Measurements from ENCODE around the gene AHCYL2. TPM values are rescaled to one million over a fixed set of nuclear protein-coding genes. Genes with fewer than 3 reads are reported as not detected.
"Not testable (repeated sequence)": the region's sequence is repeated elsewhere in the genome, so short reads cannot be mapped to it uniquely, and the experiment has no call there.

Gene AHCYL2
- total RNA-seq, 1 experiment from 2014 or later, result 22.0 TPM

DNA sequence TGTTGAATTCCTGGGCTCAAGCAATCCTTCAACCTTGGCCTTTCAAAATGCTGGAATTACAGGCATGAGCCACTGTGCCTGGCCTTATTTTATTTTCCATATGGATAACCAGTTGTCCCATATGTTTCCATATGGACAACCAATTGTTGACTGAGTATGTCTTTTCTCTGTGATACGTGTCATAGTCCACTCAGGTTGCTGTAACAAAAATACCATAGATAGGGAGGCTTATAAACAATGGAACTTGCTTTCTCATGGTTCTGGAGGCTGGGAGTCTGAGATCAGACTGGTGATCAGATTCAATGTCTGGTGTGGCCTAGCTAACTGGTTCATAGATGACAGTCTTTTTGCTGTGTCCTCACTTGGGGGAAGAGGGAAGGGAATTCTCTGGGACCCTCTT, 19.4 kb downstream of the AHCYL2 start:
- DNase-seq (ENCODE audit: low read depth), result no peak

DNA sequence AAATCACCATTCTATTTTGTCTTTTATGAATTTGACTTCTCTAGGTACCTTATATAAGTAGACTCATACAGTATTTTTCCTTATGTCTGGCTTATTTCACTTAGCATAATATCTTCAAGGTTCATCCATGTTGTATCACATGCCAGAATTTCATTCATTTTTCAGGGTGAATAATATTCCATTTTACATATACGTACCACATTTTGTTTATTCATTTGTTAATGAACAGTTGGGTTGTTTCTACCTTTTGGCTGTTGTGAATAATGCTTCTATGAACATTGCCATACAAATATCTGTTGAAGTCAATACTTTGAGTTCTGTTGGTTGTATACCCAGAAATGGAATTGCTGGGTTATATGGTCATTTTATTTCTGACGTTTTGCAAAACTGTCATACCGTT, 20.7 kb downstream of the AHCYL2 start:
- DNase-seq (ENCODE audit: low read depth), result no peak

DNA sequence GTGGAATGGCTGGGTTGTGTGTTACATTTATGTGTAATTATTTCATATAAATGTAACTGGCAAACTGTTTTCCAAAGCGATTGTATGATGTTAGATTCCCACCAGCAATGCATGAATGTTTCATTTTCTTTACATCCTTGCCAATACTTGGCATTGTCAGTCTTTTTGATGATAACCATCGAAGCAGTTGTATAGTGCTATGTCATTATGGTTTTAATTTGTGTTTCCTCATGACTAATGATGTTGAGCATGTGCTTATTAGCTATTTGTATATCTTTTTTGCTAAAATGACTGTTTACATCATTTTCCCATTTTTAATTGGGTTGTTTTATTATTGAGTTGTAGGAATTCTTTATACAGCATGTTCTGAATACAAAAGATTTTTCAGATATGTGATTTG, 22.3 kb downstream of the AHCYL2 start:
- DNase-seq (ENCODE audit: low read depth), result no peak

DNA sequence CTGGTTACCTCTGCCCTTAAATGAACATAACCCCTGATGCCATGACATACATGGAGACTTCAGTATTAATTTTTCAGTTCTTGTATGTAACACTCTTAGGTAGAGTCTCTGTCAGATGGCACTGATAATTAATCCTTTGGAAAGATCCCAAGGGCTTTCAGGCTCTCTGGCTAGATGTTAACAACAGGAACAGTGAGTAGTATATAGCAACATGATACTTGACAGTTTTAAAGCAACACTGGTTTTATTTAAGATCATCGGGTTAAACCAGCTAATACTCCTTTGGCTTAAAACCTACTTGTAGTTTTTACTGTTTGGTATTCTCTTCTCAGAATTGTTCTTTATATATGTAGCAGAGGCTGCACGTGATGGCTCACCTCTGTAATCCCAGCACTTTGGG, 27.3 kb downstream of the AHCYL2 start:
- DNase-seq (ENCODE audit: low read depth), result no peak

DNA sequence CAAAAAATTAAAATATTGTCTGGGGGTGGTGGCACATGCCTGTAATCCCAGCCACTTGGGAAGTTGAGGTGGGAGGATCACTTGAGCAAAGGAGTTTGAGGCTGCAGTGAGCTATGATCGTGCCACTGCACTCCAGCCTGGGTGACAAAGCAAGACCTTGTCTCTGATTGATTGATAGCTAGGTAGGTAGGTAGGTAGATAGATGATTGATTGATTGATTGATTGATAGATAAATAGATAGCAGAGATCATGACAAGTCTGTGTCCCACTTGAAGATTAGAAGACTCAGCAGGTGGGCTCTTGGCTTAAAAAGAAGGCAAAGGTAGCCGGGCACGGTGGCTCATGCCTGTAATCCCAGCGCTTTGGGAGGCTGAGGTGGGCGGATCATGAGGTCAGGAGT, 27.8 kb downstream of the AHCYL2 start:
- DNase-seq (ENCODE audit: low read depth), result not testable (repeated sequence)

DNA sequence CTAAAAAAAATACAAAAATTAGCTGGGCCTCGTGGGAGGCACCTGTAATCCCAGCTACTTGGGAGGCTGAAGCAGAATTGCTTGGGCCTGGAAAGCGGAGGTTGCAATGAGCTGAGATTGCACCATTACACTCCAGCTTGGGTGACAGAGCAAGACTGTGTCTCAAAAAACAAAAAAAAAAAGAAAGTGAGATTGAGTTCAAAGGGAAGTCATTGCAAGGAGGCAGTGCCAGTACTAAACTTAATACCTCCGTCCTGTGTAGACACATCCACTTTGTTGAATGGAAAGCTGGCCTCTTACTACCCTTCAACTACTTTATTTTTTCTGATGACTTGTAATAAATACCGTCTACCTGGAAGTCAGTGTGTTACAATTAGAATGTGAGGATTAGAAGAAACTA, 31.0 kb downstream of the AHCYL2 start:
- DNase-seq (ENCODE audit: low read depth), result no peak

DNA sequence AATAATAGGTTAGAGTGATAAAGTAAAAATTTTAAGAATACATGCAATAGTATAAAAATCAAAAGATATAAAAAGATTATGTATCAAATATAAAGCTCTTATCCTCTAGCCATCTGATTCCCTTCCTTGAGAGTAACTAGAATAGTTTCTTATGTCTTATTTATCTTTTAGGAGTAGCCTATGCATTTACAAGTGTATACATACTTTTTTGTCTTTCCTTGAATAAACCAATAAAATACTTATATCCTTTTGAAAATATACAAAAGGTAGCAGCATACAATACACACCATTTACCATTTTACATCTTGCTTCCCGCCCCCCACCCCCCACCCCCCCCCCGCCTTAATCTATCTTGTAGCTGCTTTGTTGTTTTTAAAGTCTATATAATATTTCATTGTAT, 31.4 kb downstream of the AHCYL2 start:
- DNase-seq (ENCODE audit: low read depth), result no peak

DNA sequence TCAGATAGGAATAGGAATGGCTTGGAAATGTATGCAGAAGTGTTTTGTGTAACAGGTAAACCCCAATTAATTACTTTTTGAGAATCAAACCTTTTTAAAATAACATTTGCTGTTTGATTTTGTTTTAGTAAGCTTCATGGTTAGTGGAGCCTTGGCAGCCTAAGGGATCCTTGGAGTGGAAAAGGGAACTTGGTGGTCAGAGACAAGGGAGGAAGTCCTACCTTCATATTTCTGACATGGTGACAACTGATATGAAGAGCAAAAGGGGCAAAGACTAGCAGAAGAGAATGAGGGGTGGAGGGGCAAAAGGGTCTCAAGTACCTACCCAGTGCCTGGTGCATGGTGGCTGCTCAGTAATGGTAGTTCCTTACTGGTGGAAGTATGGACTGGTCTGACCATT, 32.3 kb downstream of the AHCYL2 start:
- no peak for DNase-seq (ENCODE audit: low read depth)

DNA sequence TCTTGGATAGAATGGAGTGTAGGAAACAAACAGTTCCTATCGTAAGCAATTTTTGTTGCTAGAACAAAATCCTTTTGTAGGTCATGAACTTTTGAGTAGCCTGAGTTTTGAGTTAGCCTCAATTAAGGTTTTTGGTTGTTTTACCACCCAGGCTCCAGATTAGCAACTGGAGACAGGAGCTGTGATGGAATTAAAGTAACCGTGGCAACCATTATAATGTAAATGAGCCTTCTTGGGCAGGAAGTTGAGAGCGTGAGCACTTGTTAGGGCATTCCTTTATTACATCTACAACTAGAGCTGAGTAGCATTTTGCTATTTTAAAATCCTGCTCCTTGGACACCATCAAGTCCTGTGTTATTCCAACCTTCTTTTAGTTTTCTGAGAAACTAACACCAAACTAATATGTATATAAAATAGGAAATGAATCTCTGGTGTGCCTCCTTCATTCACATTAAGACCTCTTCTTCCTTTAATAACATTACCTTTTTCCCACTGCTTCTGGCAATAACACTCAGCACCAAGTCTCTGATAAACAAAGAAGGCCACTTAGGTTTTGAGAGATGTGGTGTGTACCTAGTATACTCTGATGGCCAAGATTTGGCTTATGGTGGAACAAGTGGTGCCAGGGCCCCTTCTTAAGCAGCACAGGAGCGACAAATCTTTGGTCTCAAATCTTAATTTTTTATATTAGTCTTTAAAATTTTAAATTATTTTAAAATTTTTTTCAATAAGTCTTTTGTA, 34.0 kb downstream of the AHCYL2 start:
- peak; percentile 46 for DNase-seq (ENCODE audit: low read depth)

DNA sequence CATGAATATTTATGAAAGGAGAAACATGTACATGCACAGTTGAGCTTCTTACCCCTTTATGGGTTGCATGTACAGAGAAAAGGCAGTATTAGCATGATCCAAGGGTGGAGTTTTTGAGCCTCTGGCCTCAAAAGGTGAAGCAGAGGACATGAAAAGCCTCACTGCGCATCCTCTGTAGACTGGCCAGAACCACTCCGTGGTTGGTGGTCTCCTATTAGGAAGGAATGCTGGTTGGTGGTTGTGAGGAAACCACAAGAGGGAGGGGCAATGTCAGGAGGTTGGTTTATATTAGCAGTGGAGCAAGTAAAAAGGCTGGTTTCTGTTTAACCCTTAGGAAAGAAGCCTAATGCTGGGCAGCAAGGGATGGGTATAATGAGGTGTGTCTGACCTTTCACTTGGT, 37.5 kb downstream of the AHCYL2 start:
- DNase-seq (ENCODE audit: low read depth), result peak; percentile 54

DNA sequence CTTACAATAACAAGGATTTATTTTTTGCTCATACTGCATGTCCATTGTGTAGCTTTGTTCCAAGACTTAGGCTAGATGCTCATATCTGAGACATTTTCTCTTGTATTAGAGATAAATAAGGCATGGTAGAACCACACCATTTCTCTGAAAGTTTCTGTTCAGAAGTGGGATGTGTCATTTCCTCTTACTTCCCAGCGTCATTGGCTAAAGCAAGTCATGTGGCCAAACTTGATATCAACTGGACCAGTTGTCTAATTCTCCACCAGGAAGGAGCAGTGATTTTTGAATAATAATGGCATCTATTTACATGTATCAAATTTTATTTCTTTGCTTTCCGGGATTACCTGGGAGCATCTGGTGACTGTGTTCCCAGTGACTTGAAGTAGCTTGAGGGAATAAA, 38.3 kb downstream of the AHCYL2 start:
- DNase-seq (ENCODE audit: low read depth), result no peak

DNA sequence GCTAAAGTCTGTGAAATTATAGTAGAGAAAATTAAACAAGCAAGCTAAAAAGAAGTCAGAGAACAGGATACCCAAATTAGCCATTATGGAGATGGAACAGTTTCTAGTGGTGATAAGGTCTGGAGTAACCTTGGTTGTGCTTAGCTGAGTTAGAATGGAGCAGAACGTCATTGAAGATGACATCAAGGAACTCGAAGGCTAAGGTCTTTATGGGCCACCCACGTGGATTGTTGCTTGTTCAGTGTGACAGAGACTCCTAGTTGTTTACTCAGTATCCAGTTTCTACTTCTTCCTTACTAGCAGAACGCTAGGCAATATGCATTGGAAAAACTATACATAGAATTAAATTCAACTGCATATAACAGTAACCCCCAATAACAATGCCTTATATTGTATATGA, 39.7 kb downstream of the AHCYL2 start:
- no peak for DNase-seq (ENCODE audit: low read depth)

DNA sequence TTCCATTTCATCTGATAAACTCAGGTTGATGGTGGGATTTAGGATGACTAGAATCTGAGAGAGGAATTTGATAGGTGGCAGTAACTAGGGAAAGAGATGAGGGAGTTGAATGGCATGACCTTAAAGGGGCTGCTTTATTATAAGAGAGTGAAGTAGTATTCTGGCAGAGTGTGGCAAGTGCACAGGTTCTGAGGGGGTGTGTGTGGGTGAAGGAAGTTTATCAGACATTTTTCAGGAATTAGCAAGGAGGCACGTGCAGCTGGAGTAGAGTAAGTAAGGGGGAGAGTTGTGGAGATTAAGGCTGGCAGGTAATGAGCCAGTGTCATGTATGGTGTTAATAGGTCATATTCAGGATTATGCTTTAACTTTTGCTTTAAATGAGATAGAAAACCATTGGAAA, 40.5 kb downstream of the AHCYL2 start:
- no peak for DNase-seq (ENCODE audit: low read depth)

DNA sequence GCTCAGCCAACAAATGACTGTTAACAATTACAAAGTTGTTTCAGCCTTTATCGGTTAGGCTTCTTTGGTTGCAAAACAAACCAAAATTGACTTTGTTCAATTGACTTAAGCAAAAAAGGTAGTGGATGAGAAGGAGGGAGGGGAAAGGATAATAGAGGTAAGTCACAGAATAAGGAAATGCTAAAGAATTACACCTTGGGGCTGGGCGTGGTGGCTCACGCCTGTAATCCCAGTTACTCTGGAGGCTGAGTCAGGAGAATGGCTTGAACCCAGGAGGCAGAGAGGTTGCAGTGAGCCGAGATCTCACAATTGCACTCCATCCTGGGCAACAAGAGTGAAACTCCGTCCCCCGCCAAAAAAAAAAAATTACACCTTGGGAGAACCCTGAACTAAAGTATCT, 41.4 kb downstream of the AHCYL2 start:
- no peak for DNase-seq (ENCODE audit: low read depth)

DNA sequence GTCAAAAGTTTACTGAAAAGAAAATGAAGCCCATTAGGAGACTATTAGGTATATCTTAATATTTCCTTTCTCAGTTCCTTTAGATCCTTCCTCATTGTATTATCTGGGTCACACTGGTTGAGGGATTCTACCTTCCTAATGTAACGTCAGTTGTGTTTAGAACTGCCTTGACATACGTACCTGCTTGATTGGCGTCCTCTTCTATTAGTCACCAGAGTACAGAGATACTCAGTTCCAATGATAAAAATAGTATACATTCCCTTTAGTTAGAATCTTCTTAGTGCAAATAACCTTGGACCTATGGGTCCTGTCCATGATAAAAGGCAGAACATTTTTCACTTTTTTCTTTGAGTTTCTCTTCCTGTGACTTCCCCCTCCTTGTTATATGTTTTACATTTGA, 45.2 kb downstream of the AHCYL2 start:
- DNase-seq (ENCODE audit: low read depth), result no peak

DNA sequence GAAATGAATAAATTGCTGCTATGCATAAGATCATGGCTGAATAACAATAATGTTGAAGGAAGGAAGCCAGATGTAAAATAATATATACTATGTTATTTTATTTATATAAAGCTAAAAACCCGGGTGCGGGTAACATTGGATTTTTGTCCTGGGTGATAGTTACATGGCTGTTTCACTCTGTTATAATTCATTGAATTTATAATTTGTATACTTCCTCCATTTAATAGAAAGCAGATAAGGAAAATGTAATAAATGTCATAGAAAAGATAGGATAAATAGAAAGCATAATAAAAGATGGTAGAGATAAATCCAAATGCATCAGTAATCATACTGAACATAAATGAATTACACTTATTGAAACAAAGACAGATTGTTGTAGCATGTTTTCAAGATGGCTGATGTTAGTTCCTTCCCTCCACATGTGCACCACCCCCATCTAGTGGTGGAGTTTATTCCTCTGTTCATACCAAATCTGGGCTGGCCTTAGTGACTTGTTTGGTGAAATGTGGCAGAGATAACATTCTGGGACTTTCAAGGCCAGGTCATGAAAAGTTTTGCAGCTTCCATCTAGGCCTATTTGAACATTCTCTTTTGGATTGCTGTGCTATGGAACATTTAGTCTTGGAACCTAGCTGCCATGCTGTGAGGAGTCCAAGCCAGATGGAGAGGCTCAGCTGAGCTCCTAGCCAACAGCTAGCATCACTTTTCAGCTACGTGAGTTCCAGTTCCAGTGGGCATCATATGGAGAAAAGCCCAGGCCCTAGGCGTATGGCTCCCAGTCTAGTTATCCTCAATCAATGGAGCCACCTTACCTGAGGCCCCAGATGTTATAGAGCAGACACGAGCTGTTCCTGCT, 46.9 kb downstream of the AHCYL2 start:
- DNase-seq (ENCODE audit: low read depth), result peak; percentile 77

DNA sequence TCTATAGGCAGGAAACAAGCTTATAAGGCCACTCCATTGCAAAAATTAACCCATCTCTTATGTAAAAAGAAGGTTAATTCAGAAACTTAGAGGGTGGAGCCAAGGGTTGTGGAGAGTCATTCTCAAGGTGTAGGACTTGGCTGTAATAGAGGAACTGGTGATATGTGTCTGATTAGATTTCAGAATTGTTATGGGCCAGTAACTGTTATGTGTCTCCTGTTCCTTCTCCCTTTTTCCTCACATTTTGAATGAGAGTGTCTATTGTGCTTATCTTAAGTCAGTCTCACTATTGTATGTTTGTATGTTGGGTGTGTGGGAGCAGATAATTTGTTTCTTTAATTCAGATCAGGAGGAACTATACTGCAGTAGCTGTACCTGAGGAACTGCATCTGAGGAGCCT, 49.1 kb downstream of the AHCYL2 start:
- DNase-seq (ENCODE audit: low read depth), result no peak

DNA sequence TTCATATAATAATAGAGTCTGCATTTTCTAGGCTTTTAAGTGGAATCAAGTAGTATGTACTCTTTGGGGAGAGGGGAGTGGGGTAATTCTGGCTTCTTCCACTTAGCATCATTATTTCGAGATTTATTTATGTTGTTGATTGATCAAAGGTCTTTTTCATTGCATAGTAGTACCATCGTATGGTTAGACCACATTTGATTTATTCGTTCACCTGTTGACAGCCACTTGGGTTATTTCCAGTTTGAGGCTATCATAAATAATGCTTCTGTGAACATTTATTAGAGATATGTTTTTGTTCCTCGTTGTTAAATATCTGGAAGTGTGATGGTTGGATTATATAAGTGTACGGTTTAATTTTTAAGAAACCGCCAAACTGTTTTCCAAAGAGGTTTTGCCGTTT, 52.8 kb downstream of the AHCYL2 start:
- DNase-seq (ENCODE audit: low read depth), result no peak

DNA sequence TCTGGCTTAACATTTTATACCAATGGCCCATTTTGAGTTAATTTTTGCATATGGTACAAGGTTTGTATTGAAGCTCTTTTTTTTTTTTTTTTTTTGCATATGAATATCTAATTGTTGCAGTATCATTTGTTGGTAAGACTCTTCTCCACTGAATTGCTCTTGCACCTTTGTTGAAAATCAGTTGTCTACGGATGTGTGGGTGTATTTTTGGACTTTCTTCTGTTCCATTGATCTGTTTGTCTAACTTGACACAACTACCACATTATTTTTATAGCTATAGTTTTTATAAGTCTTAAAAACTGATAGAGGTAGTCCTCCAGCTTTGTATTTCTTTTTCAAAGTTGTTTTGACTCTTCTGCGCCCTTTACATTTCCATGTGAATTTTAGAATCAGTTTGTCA, 53.9 kb downstream of the AHCYL2 start:
- no peak for DNase-seq (ENCODE audit: low read depth)

DNA sequence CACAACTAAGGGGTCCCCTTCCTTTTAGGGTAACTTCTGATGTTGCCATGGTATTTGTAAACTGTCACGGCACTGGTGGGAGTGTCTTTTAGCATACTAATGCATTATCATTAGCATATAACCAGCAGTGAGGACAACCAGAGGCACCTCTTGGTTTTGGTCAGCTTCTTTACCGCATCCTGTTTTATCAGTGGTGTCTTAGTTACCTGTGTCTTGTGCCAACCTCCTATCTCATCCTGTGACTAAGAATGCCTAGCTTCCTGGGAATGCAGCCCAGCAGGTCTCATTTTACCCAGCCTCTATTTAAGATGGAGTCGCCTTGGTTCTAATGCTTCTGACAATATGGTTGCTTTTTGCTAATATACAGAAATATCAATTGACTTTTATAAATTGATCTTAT, 54.9 kb downstream of the AHCYL2 start:
- DNase-seq (ENCODE audit: low read depth), result peak; percentile 52

DNA sequence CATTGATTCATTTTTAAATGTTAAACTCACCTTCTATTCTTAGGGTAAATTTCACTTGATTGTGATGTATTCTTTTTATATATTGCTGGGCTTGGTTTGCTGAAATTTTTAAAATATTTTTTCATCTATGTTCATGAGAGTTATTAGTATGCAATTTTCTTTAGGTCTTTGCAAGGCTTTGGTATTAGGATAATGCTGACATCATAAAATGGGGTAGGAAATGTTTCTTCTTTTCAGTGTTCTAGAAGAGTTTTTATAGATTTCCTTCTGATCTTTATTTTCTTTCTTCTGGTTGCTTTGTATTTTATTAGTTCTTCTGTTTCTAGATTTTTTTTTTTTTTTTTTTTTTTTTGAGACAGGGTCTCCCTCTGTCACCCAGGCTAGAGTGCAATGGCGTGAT, 56.3 kb downstream of the AHCYL2 start:
- DNase-seq (ENCODE audit: low read depth), result no peak

DNA sequence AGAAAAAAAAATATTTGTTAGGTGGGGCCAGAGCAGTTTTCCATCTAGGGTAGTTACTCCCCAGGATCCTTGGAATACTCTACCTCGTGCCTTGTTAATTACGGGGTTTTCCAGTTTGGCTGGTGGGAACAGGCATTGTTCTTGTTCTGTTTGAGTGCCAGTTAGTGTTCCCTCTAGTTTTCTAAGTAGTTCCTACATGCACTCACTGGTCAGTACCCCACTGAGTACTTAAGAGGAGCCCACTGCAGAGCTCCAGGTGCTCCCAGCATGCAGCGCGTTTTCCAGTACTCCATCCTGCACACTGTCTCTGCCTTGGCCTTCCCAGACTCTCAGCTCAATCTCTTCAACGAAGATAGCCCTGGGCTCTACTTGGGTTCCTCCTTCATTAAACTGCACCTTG, 58.0 kb downstream of the AHCYL2 start:
- DNase-seq (ENCODE audit: low read depth), result no peak

DNA sequence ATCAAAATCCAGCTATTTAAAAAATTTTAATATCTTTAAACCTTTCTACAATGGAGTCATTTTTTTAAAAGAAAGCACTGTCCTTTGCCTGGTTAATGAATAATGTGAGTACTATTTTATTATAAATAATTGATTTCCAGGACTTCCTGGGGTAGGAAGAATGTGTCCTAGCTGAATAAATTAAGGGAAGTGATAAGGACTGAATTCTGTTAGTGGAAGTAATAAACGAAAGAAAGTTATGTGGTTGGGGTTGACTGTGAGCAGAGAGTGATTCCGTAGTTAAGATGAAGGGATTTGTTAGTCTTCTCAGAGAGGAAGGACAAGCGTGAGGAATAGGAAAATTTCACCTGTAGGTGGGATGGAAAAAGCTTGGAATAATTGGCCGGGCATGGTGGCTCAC, 59.1 kb downstream of the AHCYL2 start:
- DNase-seq (ENCODE audit: low read depth), result no peak

Data from Daoy (cell line).